Brain pericyte (primary cell): ENCODE results near the gene MAMSTR.
A peak's percentile ranks its signal among the peaks of the same experiment; 100 is the strongest.
"Not testable (repeated sequence)": the region's sequence is repeated elsewhere in the genome, so short reads cannot be mapped to it uniquely, and the experiment has no call there.

Experiments used
- DNase-seq: peaks from one replicate; pipeline ENCODE4 v3.0.0-alpha.2; 2012; ENCODE audit warnings: low read depth, low spot score

Gene MAMSTR

GRCh38 chr19:48720613-48721296 is 1.2 kb upstream of the MAMSTR start:
- DNase-seq: peak; percentile 97

- no peak for DNase-seq
Observed at GRCh38 chr19:48720251-48720612, 707 bp upstream of the MAMSTR start.

- DNase-seq: no peak
Observed at GRCh38 chr19:48718711-48719231, 754 bp downstream of the MAMSTR start.

- not testable (repeated sequence) for DNase-seq
Observed at GRCh38 chr19:48718106-48718505, 1.4 kb downstream of the MAMSTR start.

GRCh38 chr19:48716562-48717291 is 2.8 kb downstream of the MAMSTR start:
- no peak for DNase-seq

GRCh38 chr19:48715681-48716171 is 3.8 kb downstream of the MAMSTR start:
- DNase-seq: no peak

GRCh38 chr19:48714759-48715675 is 4.5 kb downstream of the MAMSTR start:
- DNase-seq: no peak

GRCh38 chr19:48713864-48714755 is 5.4 kb downstream of the MAMSTR start:
- peak; percentile 99 for DNase-seq

GRCh38 chr19:48713041-48713863 is 6.3 kb downstream of the MAMSTR start:
- no peak for DNase-seq

GRCh38 chr19:48711106-48711662 is 8.3 kb downstream of the MAMSTR start:
- no peak for DNase-seq

GRCh38 chr19:48708471-48708870 is 11.1 kb downstream of the MAMSTR start:
- DNase-seq: no peak

GRCh38 chr19:48705431-48705830 is 14.1 kb downstream of the MAMSTR start:
- no peak for DNase-seq

GRCh38 chr19:48703316-48703715 is 16.2 kb downstream of the MAMSTR start:
- no peak for DNase-seq

GRCh38 chr19:48702701-48703100 is 16.8 kb downstream of the MAMSTR start:
- DNase-seq: no peak

GRCh38 chr19:48698046-48698445 is 21.5 kb downstream of the MAMSTR start:
- DNase-seq: no peak

- DNase-seq: no peak
Observed at GRCh38 chr19:48696353-48697010, 23.0 kb downstream of the MAMSTR start.

- DNase-seq: no peak
Observed at GRCh38 chr19:48695743-48696352, 23.7 kb downstream of the MAMSTR start, which contains the start of gene FUT2. Gene FUT2 (plus strand): TSS chr19:48695971. CDS start chr19:48702957, 6,986 bp downstream.

- not testable (repeated sequence) for DNase-seq
Observed at GRCh38 chr19:48693629-48694028, 25.9 kb downstream of the MAMSTR start.
